BLaER1 treated with 17β-estradiol and CSF1 and Interleukin-3, amounts not matched to agents 10 nM and 100 nM (cell line): ENCODE results near the gene FBXL13.
"Not testable (repeated sequence)": the region's sequence is repeated elsewhere in the genome, so short reads cannot be mapped to it uniquely, and the experiment has no call there.

Source experiments
- H3K27ac ChIP-seq, 11 experiments: shearing (Covaris generic); formaldehyde crosslinking; 2 replicates each; pipeline ENCODE4 v1.8.1; 2022
- H3K27me3 ChIP-seq, 11 experiments: shearing (Covaris generic); formaldehyde crosslinking; 2 replicates each; pipeline ENCODE4 v1.8.1; 2022
- H3K36me3 ChIP-seq, 11 experiments: shearing (Covaris generic); formaldehyde crosslinking; 2 replicates each; pipeline ENCODE4 v1.8.1; 2022
- H3K4me1 ChIP-seq, 10 experiments: shearing (Covaris generic); formaldehyde crosslinking; 2 replicates each; pipeline ENCODE4 v1.8.1; 2022
- H3K4me2 ChIP-seq, 11 experiments: shearing (Covaris generic); formaldehyde crosslinking; 2 replicates each; pipeline ENCODE4 v1.8.1; 2022
- H3K4me3 ChIP-seq, 10 experiments: shearing (Covaris generic); formaldehyde crosslinking; 2 replicates each; pipeline ENCODE4 v1.8.1; 2022
- H3K9ac ChIP-seq, 11 experiments: shearing (Covaris generic); formaldehyde crosslinking; 2 replicates each; pipeline ENCODE4 v1.8.1; 2022
- H3K9me3 ChIP-seq, 11 experiments: shearing (Covaris generic); formaldehyde crosslinking; replicated peaks in 1 of 11; 2 replicates each; pipeline ENCODE4 v1.8.1; 2022
- H4K20me1 ChIP-seq, 11 experiments: shearing (Covaris generic); formaldehyde crosslinking; 2 replicates each; pipeline ENCODE4 v1.8.1; 2022
- Cebpa-rat ChIP-seq, 11 experiments: shearing (Covaris generic); IDR thresholded peaks; 2 replicates each; pipeline ENCODE4 v1.8.1; 2022

Gene FBXL13

GRCh38 chr7:103011650-103012049 is 62.9 kb downstream of the FBXL13 start:
- Histone ChIP-seq H3K9ac (no peak overlapping the region), H4K20me1 (no peaks in the 10 kb centered on the region), H3K4me3 (no peak overlapping the region), H3K36me3 (no peaks in the 10 kb centered on the region), H3K27me3 (no peaks in the 10 kb centered on the region), H3K4me1 (peaks cover 13 to 44% (median 32%) of the 10 kb centered on the region in 10 experiments), H3K9me3 (peaks cover 15 to 26% (median 17%) of the 10 kb centered on the region in 11 experiments; a peak in 19 of 22 replicates), H3K4me2 (no peak overlapping the region), H3K27ac (no peak overlapping the region)
- TF ChIP-seq Cebpa-rat (IDR thresholded peaks at IDR 0.05) = no peak

GRCh38 chr7:103010211-103010610 is 64.4 kb downstream of the FBXL13 start:
- Histone ChIP-seq H3K27me3 (no peaks in the 10 kb centered on the region), H3K27ac (peak overlapping the region in 8 of 11 experiments; percentile 46 to 82 (median 66); a peak in 15 of 22 replicates), H4K20me1 (no peaks in the 10 kb centered on the region), H3K4me2 (peak overlapping the region; percentile 26 to 87 (median 84)), H3K36me3 (no peaks in the 10 kb centered on the region), H3K9ac (peak overlapping the region in 4 of 11 experiments; percentile 45 to 62 (median 48); a peak in 6 of 22 replicates), H3K4me3 (peak overlapping the region in 1 of 10 experiments; percentile 25; a peak in 3 of 20 replicates), H3K4me1 (peaks cover 13 to 44% (median 33%) of the 10 kb centered on the region in 10 experiments), H3K9me3 (peaks cover 11 to 21% (median 13%) of the 10 kb centered on the region in 11 experiments)
- no peak for TF ChIP-seq Cebpa-rat (IDR thresholded peaks at IDR 0.05)

GRCh38 chr7:103009466-103010185 is 65.0 kb downstream of the FBXL13 start:
- peak in 2 of 11 experiments; percentile 23 to 41; a peak in 3 of 22 replicates for TF ChIP-seq Cebpa-rat (IDR thresholded peaks at IDR 0.05)
- peak overlapping the region; percentile 26 to 87 (median 84) for H3K4me2 ChIP-seq
- peaks cover 13 to 44% (median 33%) of the 10 kb centered on the region in 10 experiments for H3K4me1 ChIP-seq
- H3K36me3 ChIP-seq = no peaks in the 10 kb centered on the region
- H3K27me3 ChIP-seq = no peaks in the 10 kb centered on the region
- peak overlapping the region in 2 of 10 experiments; percentile 25 to 27; a peak in 4 of 20 replicates for H3K4me3 ChIP-seq
- peak overlapping the region in 5 of 11 experiments; percentile 26 to 71 (median 62); a peak in 9 of 22 replicates for H3K9ac ChIP-seq
- peaks cover 13 to 21% (median 16%) of the 10 kb centered on the region in 11 experiments for H3K9me3 ChIP-seq
- peak overlapping the region in 8 of 11 experiments; percentile 46 to 82 (median 69); a peak in 16 of 22 replicates for H3K27ac ChIP-seq
- no peaks in the 10 kb centered on the region for H4K20me1 ChIP-seq

GRCh38 chr7:103003004-103003403 is 71.6 kb downstream of the FBXL13 start:
- Histone ChIP-seq H4K20me1 (no peaks in the 10 kb centered on the region), H3K27ac (no peak overlapping the region), H3K4me2 (no peak overlapping the region), H3K4me3 (no peak overlapping the region), H3K27me3 (no peaks in the 10 kb centered on the region), H3K4me1 (peaks cover 0 to 14% (median 9%) of the 10 kb centered on the region in 10 experiments; a peak in 7 of 20 replicates), H3K9me3 (peaks cover 53 to 64% (median 57%) of the 10 kb centered on the region in 11 experiments), H3K36me3 (peaks cover 0 to 13% (median 0%) of the 10 kb centered on the region in 11 experiments; a peak in 3 of 22 replicates), H3K9ac (no peak overlapping the region)
- TF ChIP-seq Cebpa-rat (IDR thresholded peaks at IDR 0.05) = no peak

- Histone ChIP-seq H3K9ac (no peak overlapping the region), H3K27ac (no peak overlapping the region), H3K36me3 (peaks cover 0 to 13% (median 0%) of the 10 kb centered on the region in 11 experiments; a peak in 3 of 22 replicates), H3K4me3 (no peak overlapping the region), H3K4me1 (no peaks in the 10 kb centered on the region), H3K4me2 (no peak overlapping the region), H3K9me3 (peaks cover 51 to 62% (median 56%) of the 10 kb centered on the region in 11 experiments), H3K27me3 (no peaks in the 10 kb centered on the region), H4K20me1 (no peaks in the 10 kb centered on the region)
- no peak for TF ChIP-seq Cebpa-rat (IDR thresholded peaks at IDR 0.05)
These were observed 73.4 kb downstream of the FBXL13 start for GRCh38 chr7:103001210-103001609.

GRCh38 chr7:102996957-102997356 is 77.6 kb downstream of the FBXL13 start:
- no peak for TF ChIP-seq Cebpa-rat (IDR thresholded peaks at IDR 0.05)
- Histone ChIP-seq H3K4me1 (peaks cover 0 to 12% (median under 1%) of the 10 kb centered on the region in 10 experiments; a peak in 7 of 20 replicates), H4K20me1 (no peaks in the 10 kb centered on the region), H3K27me3 (no peaks in the 10 kb centered on the region), H3K9ac (no peak overlapping the region), H3K9me3 (peaks cover 21 to 32% (median 25%) of the 10 kb centered on the region in 11 experiments), H3K36me3 (no peaks in the 10 kb centered on the region), H3K27ac (no peak overlapping the region), H3K4me2 (no peak overlapping the region), H3K4me3 (no peak overlapping the region)

GRCh38 chr7:102995609-102996008 is 79.0 kb downstream of the FBXL13 start:
- H3K27me3 ChIP-seq, H3K36me3 ChIP-seq, H3K9ac ChIP-seq, H3K4me3 ChIP-seq, H3K27ac ChIP-seq, H4K20me1 ChIP-seq, H3K4me2 ChIP-seq: not testable (repeated sequence)
- peaks cover 0 to 26% (median 6%) of the 10 kb centered on the region in 10 experiments; a peak in 9 of 20 replicates for H3K4me1 ChIP-seq
- H3K9me3 ChIP-seq = peaks cover 8 to 19% (median 12%) of the 10 kb centered on the region in 11 experiments; a peak in 21 of 22 replicates

GRCh38 chr7:102994567-102994966 is 80.0 kb downstream of the FBXL13 start:
- no peak for TF ChIP-seq Cebpa-rat (IDR thresholded peaks at IDR 0.05)
- H3K9ac ChIP-seq = no peak overlapping the region
- H3K36me3 ChIP-seq = no peaks in the 10 kb centered on the region
- H4K20me1 ChIP-seq = no peaks in the 10 kb centered on the region
- H3K4me1 ChIP-seq = peaks cover 0 to 36% (median 7%) of the 10 kb centered on the region in 10 experiments; a peak in 12 of 20 replicates
- no peak overlapping the region for H3K4me2 ChIP-seq
- no peaks in the 10 kb centered on the region for H3K27me3 ChIP-seq
- H3K27ac ChIP-seq = no peak overlapping the region
- peaks cover 7 to 12% (median 8%) of the 10 kb centered on the region in 11 experiments; a peak in 20 of 22 replicates for H3K9me3 ChIP-seq
- no peak overlapping the region for H3K4me3 ChIP-seq

- Histone ChIP-seq H3K9ac (no peak overlapping the region), H3K9me3 (peaks cover 7 to 12% (median 8%) of the 10 kb centered on the region in 11 experiments; a peak in 20 of 22 replicates), H3K4me1 (peaks cover 0 to 45% (median 15%) of the 10 kb centered on the region in 10 experiments; a peak in 13 of 20 replicates), H3K36me3 (no peaks in the 10 kb centered on the region), H3K27ac (no peak overlapping the region), H3K4me2 (no peak overlapping the region), H3K27me3 (no peaks in the 10 kb centered on the region), H4K20me1 (no peaks in the 10 kb centered on the region), H3K4me3 (no peak overlapping the region)
- TF ChIP-seq Cebpa-rat (IDR thresholded peaks at IDR 0.05) = no peak
These were observed 80.9 kb downstream of the FBXL13 start for GRCh38 chr7:102993718-102994029.
